ENCODE data around the gene RNF123. TPM values are rescaled to one million over a fixed set of nuclear protein-coding genes. Genes with fewer than 3 reads are reported as not detected.

The RNF123 gene
- total and polyA plus RNA-seq, 2 donors (not counting 1 experiment from before 2014, with no cell fraction given): 51.8 to 69.0 TPM

GRCh38 chr3:49671291-49672288 is 17.8 kb upstream of the RNF123 start:
- Mint-ChIP-seq H3K4me1 (peaks cover 30% of the 10 kb centered on the region), H3K27me3 (peaks cover 3% of the 10 kb centered on the region), H3K27ac (peak overlapping the region; percentile 76), H3K9me3 (ENCODE audit: insufficient read depth) (no peaks in the 10 kb centered on the region), H3K4me3 (peak overlapping the region; percentile 84)
- intact Hi-C loops (cut with micrococcal nuclease): loop anchor here (2.0 to 5.0 kb wide), 4 partner anchors 257 to 566 kb away; partner anchors contain the start of genes GNAI2, MON1A, RHOA and TCTA
- peak; percentile 71 for DNase-seq
- Histone ChIP-seq H3K79me2 (ENCODE audit: control insufficient read depth, insufficient read depth, low read length) (peaks cover 20% of the 10 kb centered on the region), H3K4me3 (ENCODE audit: control extremely low read depth in 1 of 5, extremely low read depth in 1 of 5, insufficient read depth in 1 of 5, low read depth in 2 of 5, low read length in 4 of 5) (no peak overlapping the region), H3K9me3 (ENCODE audit: control extremely low read depth in 1 of 3, control insufficient read depth in 2 of 3, insufficient read depth in 1 of 3, low read length in 2 of 3) (peaks cover 0 to 5% (median 0%) of the 10 kb centered on the region in 3 donors), H4K20me1 (ENCODE audit: control insufficient read depth, insufficient read depth, low read length, poor library complexity, severe bottlenecking) (peaks cover 4% of the 10 kb centered on the region), H2AFZ (ENCODE audit: insufficient read depth, low read depth, low read length, poor library complexity, severe bottlenecking) (no peak overlapping the region), H3K27ac (ENCODE audit: low read length in 2 of 2) (no peak overlapping the region), H3K27me3 (replicated peaks in 1 of 4; ENCODE audit: control extremely low read depth in 1 of 4, control insufficient read depth in 3 of 4, insufficient read depth in 4 of 4, low read length in 3 of 4) (no peaks in the 10 kb centered on the region), H3K4me2 (replicated peaks; ENCODE audit: low read depth, low read length, poor library complexity, severe bottlenecking) (no peak overlapping the region), H3K36me3 (replicated peaks in 1 of 2; ENCODE audit: control extremely low read depth in 1 of 2, control insufficient read depth in 1 of 2, extremely low read depth in 1 of 2, insufficient read depth in 2 of 2, low read length in 1 of 2) (peaks cover 0 to 8% of the 10 kb centered on the region in 2 experiments), H3K9ac (ENCODE audit: low read length) (no peak overlapping the region), H3K4me1 (ENCODE audit: control insufficient read depth in 2 of 2, insufficient read depth in 2 of 2, low read length in 2 of 2) (peaks cover 13 to 18% of the 10 kb centered on the region in 2 donors)
- TF ChIP-seq EZH2 (IDR thresholded peaks at IDR 0.05; ENCODE audit: borderline replicate concordance, insufficient read depth, low read depth, low read length, poor library complexity, severe bottlenecking) (no peak), CTCF (IDR thresholded peaks at IDR 0.05) (peak; percentile 81)
- ATAC-seq (ENCODE audit: low read depth): no peak
- WGBS (ENCODE audit: insufficient coverage): 44% methylated on average over 9 of the region's 11 CpGs
- ChIA-PET CTCF (interaction anchor here (0.7 to 5.0 kb wide), 18 partner anchors 8 to 1271 kb away, joined by 3 to 161 read pairs (median 3); partner anchors contain the start of genes BSN and USP4), POLR2A (no interaction called here)
